Transverse colon (tissue), 4 donors: ENCODE measurements around the gene STXBP4. TPM values are rescaled to one million over a fixed set of nuclear protein-coding genes. Genes with fewer than 3 reads are reported as not detected.

Experiments
- DNase-seq: peaks from one replicate; pipeline ENCODE4 v3.0.0-alpha.2; 2019
- H3K27ac ChIP-seq, 4 donors: fragments of 200-600 bp; sonication (generic); 2 replicates each; pipeline ENCODE4 v1.5.1; 2016 to 2018; ENCODE audit warnings: inconsistent platforms in 4 of 4
- H3K27me3 ChIP-seq: fragments of 200-600 bp; sonication (generic); 2 replicates; pipeline ENCODE4 v1.5.1; 2017; ENCODE audit warnings: inconsistent platforms
- H3K36me3 ChIP-seq, 4 donors: fragments of 200-600 bp; sonication (generic); 2 replicates each; pipeline ENCODE4 v1.5.1; 2017 to 2019; ENCODE audit warnings: inconsistent platforms in 4 of 4
- H3K4me1 ChIP-seq, 4 donors: fragments of 200-600 bp; sonication (generic); 2 replicates each; pipeline ENCODE4 v1.5.1; 2017 to 2020; ENCODE audit warnings: inconsistent platforms in 4 of 4
- H3K4me3 ChIP-seq, 4 donors: fragments of 200-600 bp; sonication (generic); 1 replicate in 1 of 4; 2 replicates in 3 of 4; pipeline versions ENCODE4 v1.5.1 to v1.6.1; 2017 to 2019; ENCODE audit warnings: inconsistent platforms in 4 of 4
- H3K9me3 ChIP-seq, 2 donors: fragments of 200-600 bp; sonication (generic); 2 replicates each; pipeline ENCODE4 v1.5.1; 2017 to 2019; ENCODE audit warnings: inconsistent platforms in 2 of 2
- CTCF ChIP-seq, 5 experiments: fragments of 200-600 bp in 3 of 5; fragments of 450-650 bp in 2 of 5; sonication (generic) in 3 of 5; IDR thresholded peaks; 1 replicate in 2 of 5; 2 replicates in 3 of 5; pipeline ENCODE4 v1.5.1; 2016 to 2017; ENCODE audit warnings: antibody characterized with exemption in 5 of 5, inconsistent platforms in 3 of 5, mild to moderate bottlenecking in 2 of 5, moderate library complexity in 1 of 5
- EP300 ChIP-seq: sonication (generic); formaldehyde crosslinking; IDR thresholded peaks from one replicate; pipeline ENCODE4 v1.6.1; 2017; ENCODE audit warnings: antibody characterized with exemption, low read depth
- POLR2A ChIP-seq: fragments of 450-650 bp; IDR thresholded peaks from one replicate; pipeline ENCODE4 v1.6.1; 2016; ENCODE audit warnings: antibody characterized with exemption, mild to moderate bottlenecking, moderate library complexity
- POLR2AphosphoS5 ChIP-seq, 3 donors: sonication (generic); formaldehyde crosslinking; IDR thresholded peaks; one replicate each; pipeline ENCODE4 v1.6.1; 2016; ENCODE audit warnings: antibody characterized with exemption in 3 of 3
- WGBS, 2 donors: methylation state at CpG; one replicate each; pipeline ENCODE4 v1.1.5; 2018; ENCODE audit warnings: low coverage in 1 of 2; 5-methylcytosine and 5-hydroxymethylcytosine counted together
- in situ Hi-C, 4 donors: fragments of 200-750 bp; cut with MboI; loops; one replicate each; pipeline versions ENCODE4 v1.15.0 to v1.15.1; 2017; ENCODE audit warnings: low sequenced_read_pairs in 3 of 4, low pct_ligation_motif_present in 1 of 4, low pct_unique_long_range_greater_than_20kb in 1 of 4
- intact Hi-C: fragments of 100-400 bp; cut with DNase I; formaldehyde crosslinking; loops from one replicate; pipeline ENCODE4 v1.15.1; 2023; ENCODE audit warnings: low total_unique reads
- total RNA-seq, 4 donors: library from RNA; depleted of rRNA; stranded (reverse); fragments of >200 nt; gene quantifications; one replicate each; pipeline ENCODE4 v1.1.0, GENCODE V29; 2016

Gene STXBP4
- total RNA-seq, 4 donors from 2014 or later: 1.4 to 16.2 (median 4.4) TPM

DNA sequence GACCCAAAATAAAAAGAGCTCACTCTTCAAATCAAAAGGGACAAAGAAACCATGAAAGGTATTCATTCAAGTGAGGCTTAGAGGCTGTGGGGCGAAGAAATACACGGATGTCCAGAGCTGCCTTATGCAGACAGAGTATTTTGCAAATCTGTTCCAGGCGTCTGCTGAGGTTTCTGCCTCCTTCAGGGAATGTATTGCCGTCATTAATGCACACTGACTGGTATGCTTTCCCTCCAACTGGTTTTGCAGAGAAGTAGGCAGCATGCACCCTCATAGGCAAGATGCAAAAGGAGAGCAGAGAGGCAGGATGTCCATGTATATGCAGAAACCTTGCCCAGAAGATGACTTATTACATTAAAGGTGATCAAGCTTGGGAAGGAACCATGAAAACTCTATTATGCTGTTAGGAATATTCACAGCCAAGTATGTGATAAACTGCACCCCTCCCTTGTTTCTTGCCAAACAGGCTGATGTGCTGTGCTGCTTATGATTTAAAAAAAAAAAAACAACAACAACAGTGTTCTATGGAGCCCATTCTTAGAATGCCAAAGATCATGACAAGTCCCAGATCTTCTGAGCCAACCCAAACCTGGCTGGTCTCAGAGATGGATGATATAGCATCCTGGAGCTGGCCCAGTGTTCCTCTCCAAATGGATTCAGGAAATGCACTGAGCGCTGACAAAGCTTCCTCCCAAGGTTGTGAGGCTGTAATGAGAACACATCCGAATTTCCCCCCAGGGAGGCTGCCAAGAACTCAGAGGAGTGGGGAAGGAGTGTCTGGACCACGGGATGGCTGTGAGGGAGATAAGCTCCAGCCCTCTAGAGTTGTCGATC lies 218.6 kb downstream of the STXBP4 start:
- 68 to 79% methylated on average over 4 to 8 of the region's 8 CpGs for WGBS, 2 donors
- no peak overlapping the region for H3K4me3 ChIP-seq
- no peaks in the 10 kb centered on the region for H3K9me3 ChIP-seq
- no peaks in the 10 kb centered on the region for H3K4me1 ChIP-seq
- H3K27ac ChIP-seq: no peak overlapping the region
- no peak for DNase-seq
- intact Hi-C loops (no loop called here), in situ Hi-C loops (no loop called here)
- H3K36me3 ChIP-seq: no peaks in the 10 kb centered on the region
- H3K27me3 ChIP-seq: no peaks in the 10 kb centered on the region
- no peak for TF ChIP-seq EP300
- no peak for TF ChIP-seq POLR2AphosphoS5 (IDR thresholded peaks at IDR 0.05)
- no peak for TF ChIP-seq POLR2A
- no peak for TF ChIP-seq CTCF (IDR thresholded peaks at IDR 0.05)

GRCh38 chr17:55190748-55191147 lies 222.2 kb downstream of the STXBP4 start:
- no peaks in the 10 kb centered on the region for H3K4me1 ChIP-seq
- WGBS, 2 donors: 73 to 86% methylated on average over 1 to 2 of the region's 2 CpGs
- intact Hi-C loops: no loop called here
- TF ChIP-seq POLR2A: no peak
- no peak for TF ChIP-seq EP300
- TF ChIP-seq CTCF (IDR thresholded peaks at IDR 0.05): no peak
- TF ChIP-seq POLR2AphosphoS5 (IDR thresholded peaks at IDR 0.05): no peak
- H3K4me3 ChIP-seq: no peak overlapping the region
- in situ Hi-C loops: no loop called here
- no peak for DNase-seq
- H3K27ac ChIP-seq: no peak overlapping the region
- H3K27me3 ChIP-seq: no peaks in the 10 kb centered on the region
- no peaks in the 10 kb centered on the region for H3K36me3 ChIP-seq
- H3K9me3 ChIP-seq: no peaks in the 10 kb centered on the region

- Histone ChIP-seq H3K4me1 (no peaks in the 10 kb centered on the region), H3K27me3 (no peaks in the 10 kb centered on the region), H3K4me3 (no peak overlapping the region), H3K36me3 (no peaks in the 10 kb centered on the region), H3K27ac (no peak overlapping the region), H3K9me3 (no peaks in the 10 kb centered on the region)
- intact Hi-C loops: no loop called here
- in situ Hi-C loops: no loop called here
- 67 to 71% methylated on average over 2 of the region's 2 CpGs for WGBS, 2 donors
- no peak for DNase-seq
- TF ChIP-seq CTCF (IDR thresholded peaks at IDR 0.05) (no peak), EP300 (no peak), POLR2AphosphoS5 (IDR thresholded peaks at IDR 0.05) (no peak), POLR2A (no peak)
Observed at GRCh38 chr17:55198690-55199370, 230.3 kb downstream of the STXBP4 start.

DNA sequence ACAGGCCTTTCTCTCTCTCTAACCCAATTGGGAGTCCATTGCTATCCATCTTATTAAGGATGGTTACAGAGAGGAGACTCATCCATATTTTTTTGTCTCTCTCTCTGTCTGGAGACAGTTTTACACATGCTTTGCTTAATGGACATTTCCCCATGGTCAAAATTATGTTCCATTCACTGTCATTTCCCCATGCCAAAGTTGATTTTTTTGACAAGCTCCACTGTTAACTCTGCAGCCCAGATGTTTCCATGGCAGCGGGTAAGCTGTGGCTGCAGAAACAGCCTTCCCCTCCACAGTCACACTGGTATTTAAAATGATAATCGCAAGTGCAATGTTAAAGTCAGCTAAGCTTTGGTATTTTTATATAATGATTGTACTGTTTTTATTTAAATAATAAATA lies 232.3 kb downstream of the STXBP4 start:
- WGBS, 2 donors: 67 to 71% methylated on average over 2 of the region's 2 CpGs
- Histone ChIP-seq H3K36me3 (no peaks in the 10 kb centered on the region), H3K4me3 (no peak overlapping the region), H3K27ac (no peak overlapping the region), H3K4me1 (no peaks in the 10 kb centered on the region), H3K9me3 (peaks cover 0 to 4% of the 10 kb centered on the region in 2 donors), H3K27me3 (no peaks in the 10 kb centered on the region)
- in situ Hi-C loops: no loop called here
- DNase-seq: no peak
- TF ChIP-seq POLR2AphosphoS5 (IDR thresholded peaks at IDR 0.05): no peak
- intact Hi-C loops: no loop called here
